HG02870 (cell line): ENCODE results near the gene FAM163B.
"Not testable (repeated sequence)": the region's sequence is repeated elsewhere in the genome, so short reads cannot be mapped to it uniquely, and the experiment has no call there.

Experiments used
- ATAC-seq: cut with Tn5 transposase; IDR thresholded peaks from one replicate; pipeline ENCODE4 v1.9.1; 2021; ENCODE audit warnings: mild to moderate bottlenecking, moderate library complexity; ENCODE audit not compliant: unreplicated experiment

The FAM163B gene

DNA sequence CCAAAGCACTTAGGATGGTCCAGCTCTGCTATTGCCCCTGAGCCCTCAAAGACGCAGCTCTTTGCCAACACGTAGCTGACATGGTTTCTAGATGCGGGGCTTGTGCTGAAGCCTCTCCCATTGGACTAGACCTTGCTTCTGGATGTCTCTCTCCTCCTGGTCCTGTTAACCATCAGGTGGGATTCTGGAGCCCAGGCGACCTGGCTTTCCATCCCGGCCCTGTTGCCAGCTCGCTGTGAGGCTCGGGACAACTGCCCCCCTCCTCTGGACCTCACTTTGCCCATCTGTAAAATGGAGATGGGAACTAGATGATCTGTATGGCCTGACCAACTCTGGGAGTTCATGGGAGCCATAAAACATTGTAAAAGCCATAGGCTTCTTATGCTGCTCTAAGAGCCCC lies 31.0 kb upstream of the FAM163B start:
- no peak for ATAC-seq

DNA sequence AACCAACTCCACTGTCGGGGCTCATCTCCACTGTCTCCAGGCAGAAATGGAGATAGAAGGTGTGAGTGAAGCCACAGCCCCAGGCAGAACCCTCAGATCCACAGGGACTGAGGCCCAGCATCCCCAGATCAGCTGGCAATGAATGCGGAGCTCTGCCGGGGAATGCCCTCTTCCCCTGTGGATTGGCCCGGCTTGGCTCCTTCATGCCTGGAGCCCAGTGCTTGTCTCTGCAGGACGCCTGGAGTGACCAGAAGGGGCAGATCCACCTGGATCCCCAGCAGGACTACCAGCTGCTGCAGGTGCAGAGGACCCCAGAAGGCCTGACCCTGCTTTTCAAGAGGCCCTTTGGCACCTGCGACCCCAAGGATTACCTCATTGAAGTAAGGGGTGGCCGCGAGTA lies 30.4 kb upstream of the FAM163B start:
- no peak for ATAC-seq

DNA sequence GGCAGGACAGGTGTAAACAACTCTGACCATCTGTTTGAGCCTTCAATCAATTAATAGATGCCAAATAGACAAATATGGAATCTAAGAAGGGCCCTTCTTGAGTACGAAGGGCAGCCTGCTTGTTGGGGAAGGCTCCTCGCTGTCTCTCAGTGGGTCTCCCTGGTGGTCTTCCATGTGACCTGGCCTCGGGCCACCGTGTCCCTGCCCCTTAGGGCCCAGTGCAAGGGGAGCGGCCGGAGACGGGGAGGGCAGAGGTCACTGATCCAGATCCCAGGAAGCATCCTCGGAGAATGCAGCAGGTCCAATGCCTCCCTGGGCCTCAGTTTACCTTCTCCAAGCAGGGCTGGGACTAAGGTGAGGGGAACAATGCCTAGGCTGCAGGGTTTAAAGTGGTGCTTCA lies 29.5 kb upstream of the FAM163B start:
- no peak for ATAC-seq

DNA sequence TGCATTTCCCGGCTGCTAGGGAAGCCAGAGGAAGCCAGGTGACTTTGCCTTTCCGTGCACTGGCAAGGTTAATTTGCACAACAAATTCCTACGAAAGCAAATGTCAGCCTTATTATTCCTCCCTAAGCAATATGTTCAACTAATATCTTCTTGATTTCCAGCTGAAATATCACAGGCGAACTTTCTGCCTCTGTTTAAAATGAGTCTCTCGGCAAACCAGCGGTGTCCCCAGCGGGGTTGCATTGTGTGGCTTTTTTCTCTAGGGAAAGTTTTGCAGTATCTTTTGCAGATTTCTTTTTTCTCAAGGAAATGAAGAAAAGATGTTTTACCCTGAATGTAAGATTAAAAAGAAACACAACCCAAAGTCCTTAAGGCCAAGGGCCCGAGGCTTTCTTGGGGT lies 28.9 kb upstream of the FAM163B start:
- no peak for ATAC-seq

DNA sequence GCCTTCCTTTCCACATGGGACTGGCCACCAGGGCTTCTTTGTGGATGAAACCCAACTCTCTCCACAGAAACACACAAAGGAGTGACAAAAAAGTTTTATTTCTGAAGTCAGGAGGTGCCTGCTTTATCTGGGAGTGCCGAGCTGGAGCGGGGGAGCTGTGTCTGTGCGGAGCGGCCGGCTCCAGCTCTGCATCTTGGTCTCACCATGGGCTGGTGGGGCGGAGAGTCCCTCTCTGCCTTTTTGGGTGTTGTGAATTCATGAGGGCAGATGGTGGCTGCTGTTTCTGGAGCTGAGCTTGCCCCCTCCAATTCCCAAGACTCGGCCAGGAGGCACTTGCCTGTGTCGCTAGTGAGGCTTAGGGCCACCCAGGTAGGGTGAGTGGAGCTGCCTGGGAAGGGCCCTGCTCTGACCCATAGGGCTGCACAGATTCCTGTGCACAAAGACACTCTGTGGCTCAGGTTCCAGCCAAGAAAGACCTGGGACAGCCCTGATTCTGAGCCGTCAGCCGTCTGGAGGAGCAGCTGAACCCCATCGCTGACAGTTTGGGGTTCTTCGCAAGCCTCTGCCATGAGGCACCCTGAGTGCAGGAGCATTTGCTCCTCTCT lies 28.4 kb upstream of the FAM163B start:
- ATAC-seq, result no peak

DNA sequence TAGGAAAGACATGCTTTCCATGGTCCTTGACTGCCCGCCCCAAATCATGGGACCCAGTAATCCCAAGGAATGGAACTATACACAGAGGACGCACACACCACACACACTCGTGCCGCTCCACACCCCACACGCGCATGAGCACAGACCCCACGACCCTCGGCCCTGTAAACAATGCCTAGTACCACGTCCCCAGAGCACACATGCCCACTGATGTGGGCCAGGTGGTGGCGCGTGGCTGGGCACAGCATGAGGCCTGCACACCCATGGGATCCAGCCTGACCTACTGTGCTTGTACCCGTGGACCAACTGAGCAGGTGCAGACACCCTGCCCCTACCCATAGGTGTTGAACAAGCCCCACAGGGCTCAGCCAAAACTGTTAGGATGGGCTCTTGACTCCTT lies 27.7 kb upstream of the FAM163B start:
- ATAC-seq, result no peak

DNA sequence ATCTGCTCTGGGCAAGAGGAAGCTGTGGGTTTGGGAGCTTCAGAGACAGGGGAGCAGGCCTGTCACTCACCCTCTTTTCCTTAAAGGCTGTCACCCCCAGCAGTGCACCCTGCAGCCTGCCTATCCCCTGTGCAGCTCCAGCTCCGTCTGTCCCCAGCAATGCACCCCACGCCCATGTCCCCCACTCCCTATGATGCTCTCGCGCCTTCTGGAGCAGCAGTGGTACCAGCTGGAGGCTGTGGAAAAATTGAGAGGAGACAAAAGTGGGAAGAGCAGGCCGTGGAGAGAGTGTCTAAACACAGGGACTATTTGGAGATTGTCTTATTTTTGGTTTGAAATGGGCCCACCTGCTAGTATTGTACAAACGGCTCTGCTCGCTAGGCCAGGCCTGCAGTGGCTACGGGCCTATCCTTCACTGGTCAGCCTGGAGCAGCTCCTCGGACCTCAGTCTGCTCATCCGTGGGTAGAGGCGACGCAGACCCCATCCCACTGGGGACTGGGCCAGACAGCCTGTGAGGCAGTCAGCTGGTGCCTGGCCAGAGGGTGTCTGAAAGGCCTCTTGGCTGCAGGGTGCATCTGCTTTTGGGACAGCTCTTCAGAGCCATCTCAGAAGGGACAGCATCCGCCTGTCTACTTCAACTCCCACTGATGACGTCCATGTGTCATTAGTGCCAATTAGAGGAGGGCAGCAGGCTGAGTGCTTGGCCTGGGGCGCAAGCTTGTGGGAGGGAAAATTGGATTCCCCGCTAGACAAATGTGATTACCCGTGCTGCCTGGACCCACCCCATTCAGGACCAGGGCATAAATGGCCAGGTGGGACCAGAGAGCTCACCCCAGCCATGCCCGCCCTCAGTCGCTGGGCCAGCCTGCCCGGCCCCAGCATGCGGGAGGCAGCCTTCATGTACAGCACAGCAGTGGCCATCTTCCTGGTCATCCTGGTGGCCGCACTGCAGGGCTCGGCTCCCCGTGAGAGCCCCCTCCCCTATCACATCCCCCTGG lies 26.6 kb upstream of the FAM163B start, which contains the start of gene DBH:
TSS of gene DBH (plus strand) at position 831 of the 999 bp plus-strand sequence. CDS start at position 840, 9 bp downstream.
- ATAC-seq, result no peak

DNA sequence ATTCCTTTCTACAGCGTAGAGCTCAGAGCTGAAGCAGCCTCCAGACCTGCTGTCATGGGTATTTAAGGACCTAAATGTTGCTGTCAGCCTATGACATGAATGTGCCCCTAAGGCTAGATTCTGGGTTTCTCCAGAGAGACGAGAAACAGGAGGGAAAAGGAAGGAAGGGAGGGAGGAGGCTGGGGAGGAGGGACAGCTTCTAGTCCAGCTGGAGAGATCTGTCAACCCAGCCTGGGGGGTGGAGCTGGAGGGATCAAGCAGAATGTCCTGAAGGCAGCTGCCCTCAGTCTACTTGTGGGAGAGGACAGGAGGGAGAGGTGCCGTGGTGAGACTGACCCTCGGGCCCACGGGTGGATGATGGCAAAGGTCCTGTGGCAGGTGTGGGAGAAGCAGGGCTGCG lies 25.9 kb upstream of the FAM163B start:
- no peak for ATAC-seq

- no peak for ATAC-seq
Observed at GRCh38 chr9:133634081-133634691, 25.0 kb upstream of the FAM163B start.

DNA sequence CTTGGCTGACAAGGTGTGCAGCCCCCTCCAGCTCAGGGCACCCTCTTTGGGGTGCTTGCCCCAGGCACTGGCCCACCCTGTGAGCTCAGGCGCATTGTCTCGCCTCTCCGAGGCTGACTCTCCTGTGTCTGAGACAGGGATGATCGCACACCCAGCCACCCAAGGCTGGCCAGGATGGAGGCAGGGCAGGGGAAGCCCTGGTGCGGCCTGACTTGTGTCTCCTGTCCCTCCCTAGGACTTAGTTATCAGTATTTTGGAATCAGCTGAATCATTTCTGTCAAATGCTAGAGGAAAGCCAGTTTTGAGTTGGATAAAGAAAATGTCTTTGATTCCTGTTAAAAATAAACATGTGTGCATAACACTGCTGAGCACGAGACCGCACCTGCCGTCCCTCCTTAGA lies 24.5 kb upstream of the FAM163B start:
- ATAC-seq, result no peak

DNA sequence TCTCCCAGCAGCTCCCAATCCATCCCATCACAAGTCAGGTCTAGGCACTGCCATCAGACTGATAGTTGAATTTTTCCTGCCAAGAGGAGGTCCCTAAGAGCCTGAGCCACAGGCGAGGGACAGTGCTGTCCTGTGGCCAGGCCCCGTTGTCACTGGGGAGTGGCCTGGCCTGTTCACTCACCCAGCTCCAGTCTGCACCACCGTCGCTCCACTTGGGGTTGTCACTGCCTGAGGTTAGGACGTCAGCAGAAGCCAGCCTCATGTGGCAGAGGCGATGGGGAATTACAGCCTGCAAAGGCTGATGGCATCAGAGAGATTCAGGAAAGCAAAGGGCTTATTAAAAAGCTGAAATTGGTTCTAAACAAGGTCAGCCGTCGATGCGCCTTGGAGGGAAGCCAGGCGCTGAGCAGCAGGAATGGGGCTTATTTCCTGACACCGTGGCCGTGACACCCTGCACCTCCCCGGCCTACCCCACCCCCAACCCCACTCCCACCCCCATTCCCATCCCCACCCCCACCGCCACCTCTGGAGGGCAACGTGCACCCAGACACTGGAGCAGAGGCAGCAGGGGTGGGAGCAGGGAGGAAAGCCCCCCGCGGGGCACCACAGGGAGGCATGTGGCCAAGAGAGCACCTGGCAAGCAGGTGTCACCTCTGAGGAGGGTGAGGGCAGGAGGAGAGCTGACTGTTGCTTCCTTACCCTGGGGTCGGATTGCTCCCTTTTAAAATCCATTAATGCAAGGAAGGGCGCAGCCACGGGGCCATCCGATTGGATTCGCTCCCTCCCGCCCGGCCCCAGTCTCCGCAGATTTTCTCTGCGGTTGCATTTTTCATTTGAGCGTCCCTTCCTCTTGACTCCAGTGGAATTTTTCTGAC lies 23.9 kb upstream of the FAM163B start:
- no peak for ATAC-seq

DNA sequence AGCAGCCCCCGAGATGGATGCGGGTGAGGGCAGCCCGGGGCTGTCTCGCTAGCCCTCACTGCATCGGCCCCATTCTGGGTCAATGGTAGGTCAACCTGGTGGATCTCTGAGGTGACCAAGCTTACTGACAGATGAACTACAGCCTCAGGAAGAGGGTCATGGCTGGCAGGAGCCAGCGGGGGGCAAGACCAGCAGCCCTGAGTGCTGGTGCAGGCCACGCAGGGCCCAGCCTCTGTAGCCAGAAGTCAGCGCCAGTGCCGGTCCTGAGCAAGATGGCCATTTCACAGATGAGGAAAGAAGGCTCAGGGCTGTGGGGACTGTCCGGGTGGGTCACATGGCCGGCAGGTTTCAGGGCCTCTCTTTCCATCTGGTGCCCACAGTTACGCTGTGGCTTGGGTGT lies 21.9 kb upstream of the FAM163B start:
- no peak for ATAC-seq

GRCh38 chr9:133629221-133630110 lies 20.3 kb upstream of the FAM163B start:
- no peak for ATAC-seq

DNA sequence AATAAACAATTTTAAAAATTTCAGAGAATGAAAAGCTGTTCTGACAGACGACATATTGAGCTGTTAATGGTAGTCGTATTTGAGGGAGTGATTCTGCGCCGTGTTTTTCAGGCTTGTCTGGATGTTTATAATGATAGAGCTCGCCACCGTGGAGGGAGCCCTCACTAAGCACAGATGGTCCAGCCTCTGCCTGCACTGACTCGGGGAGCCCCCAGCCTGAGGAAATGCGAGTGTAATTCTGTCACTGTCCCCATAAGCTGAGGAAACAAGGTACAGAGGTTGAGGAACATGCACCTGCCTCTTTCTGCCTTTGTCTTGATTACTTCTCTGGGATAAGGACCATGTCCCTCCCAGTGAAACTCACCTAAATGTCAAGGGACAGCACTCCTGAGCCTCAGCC lies 19.6 kb upstream of the FAM163B start:
- no peak for ATAC-seq

GRCh38 chr9:133627341-133627740 lies 18.2 kb upstream of the FAM163B start:
- ATAC-seq, result no peak

- not testable (repeated sequence) for ATAC-seq
Observed at GRCh38 chr9:133626008-133626407, 16.8 kb upstream of the FAM163B start.

GRCh38 chr9:133622555-133622954 lies 13.4 kb upstream of the FAM163B start:
- ATAC-seq, result no peak

GRCh38 chr9:133621725-133622267 lies 12.6 kb upstream of the FAM163B start:
- no peak for ATAC-seq

- ATAC-seq, result no peak
Observed at GRCh38 chr9:133619791-133620190, 10.6 kb upstream of the FAM163B start.
